Epithelial cell of esophagus (primary cell): ENCODE measurements around the gene RTL10.
A peak's percentile ranks its signal among the peaks of the same experiment; 100 is the strongest.

Experiments used
- DNase-seq: peaks from one replicate; pipeline ENCODE4 v3.0.0; 2010; ENCODE audit warnings: low read depth
- H3K4me3 ChIP-seq: 2 replicates; pipeline ENCODE4 v1.5.1; 2011; ENCODE audit warnings: mild to moderate bottlenecking, low read length, control low read depth
- TF ChIP-seq, protein P1 (sequence below): IDR thresholded peaks from 2 replicates; pipeline ENCODE4 v1.5.1; 2011; ENCODE audit warnings: low read depth, mild to moderate bottlenecking, low read length, control low read depth, inconsistent platforms; ENCODE audit not compliant: insufficient read depth; ENCODE audit errors: missing control alignments

The RTL10 gene

GRCh38 chr22:19869497-19870152, 15.0 kb upstream of the RTL10 start:
- no peak for DNase-seq
- TF ChIP-seq, protein P1, sequence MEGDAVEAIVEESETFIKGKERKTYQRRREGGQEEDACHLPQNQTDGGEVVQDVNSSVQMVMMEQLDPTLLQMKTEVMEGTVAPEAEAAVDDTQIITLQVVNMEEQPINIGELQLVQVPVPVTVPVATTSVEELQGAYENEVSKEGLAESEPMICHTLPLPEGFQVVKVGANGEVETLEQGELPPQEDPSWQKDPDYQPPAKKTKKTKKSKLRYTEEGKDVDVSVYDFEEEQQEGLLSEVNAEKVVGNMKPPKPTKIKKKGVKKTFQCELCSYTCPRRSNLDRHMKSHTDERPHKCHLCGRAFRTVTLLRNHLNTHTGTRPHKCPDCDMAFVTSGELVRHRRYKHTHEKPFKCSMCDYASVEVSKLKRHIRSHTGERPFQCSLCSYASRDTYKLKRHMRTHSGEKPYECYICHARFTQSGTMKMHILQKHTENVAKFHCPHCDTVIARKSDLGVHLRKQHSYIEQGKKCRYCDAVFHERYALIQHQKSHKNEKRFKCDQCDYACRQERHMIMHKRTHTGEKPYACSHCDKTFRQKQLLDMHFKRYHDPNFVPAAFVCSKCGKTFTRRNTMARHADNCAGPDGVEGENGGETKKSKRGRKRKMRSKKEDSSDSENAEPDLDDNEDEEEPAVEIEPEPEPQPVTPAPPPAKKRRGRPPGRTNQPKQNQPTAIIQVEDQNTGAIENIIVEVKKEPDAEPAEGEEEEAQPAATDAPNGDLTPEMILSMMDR, result peak; percentile 2
- no peak overlapping the region for H3K4me3 ChIP-seq

- no peak overlapping the region for H3K4me3 ChIP-seq
- TF ChIP-seq, protein P1, result no peak
- DNase-seq, result peak; percentile 81
Observed at GRCh38 chr22:19868773-19869471, 14.2 kb upstream of the RTL10 start.

DNA sequence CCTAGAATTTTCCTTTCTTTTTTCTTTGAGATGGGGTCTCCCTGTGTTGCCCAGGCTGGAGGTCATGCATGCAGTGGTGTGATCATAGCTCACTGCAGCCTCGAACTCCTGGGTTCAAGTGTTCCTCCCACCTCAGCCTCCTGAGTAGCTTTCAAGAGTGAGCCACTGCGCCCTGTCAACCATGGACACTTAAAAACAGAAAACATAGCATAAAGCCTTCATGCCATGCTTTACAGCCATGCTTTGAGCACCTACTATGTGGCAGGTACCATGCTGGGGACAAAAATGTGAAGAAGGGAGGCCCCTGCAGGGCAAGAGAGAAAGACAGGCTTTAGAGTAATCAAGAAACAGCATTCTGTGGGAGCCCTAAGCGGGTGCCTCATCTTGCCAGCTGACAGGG, 13.7 kb upstream of the RTL10 start:
- no peak overlapping the region for H3K4me3 ChIP-seq
- DNase-seq, result no peak
- TF ChIP-seq, protein P1, result peak; percentile 16

DNA sequence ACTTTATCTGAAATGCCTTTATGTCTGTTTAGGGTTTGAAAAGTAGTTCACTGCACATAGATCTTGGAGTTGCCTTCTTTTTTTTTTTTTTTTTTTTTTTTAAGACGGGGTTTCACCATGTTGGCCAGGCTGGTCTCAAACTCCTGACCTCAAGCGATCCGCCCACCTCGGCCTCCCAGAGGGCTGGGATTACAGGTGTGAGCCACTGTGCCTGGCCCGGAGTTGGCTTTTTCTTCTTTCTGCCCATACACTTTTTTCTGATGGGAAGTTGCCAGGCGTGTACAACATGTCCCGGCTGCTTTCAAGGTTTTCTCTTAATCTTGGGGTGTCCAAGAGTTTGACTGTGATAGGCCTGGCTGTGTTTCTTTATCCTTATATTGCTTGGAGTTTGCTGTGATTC, 12.9 kb upstream of the RTL10 start:
- TF ChIP-seq, protein P1, result no peak
- no peak for DNase-seq

GRCh38 chr22:19866665-19867009, 12.0 kb upstream of the RTL10 start:
- DNase-seq, result no peak
- no peak overlapping the region for H3K4me3 ChIP-seq
- TF ChIP-seq, protein P1, result no peak

More for the DNA sequence above, 12.9 kb upstream of the RTL10 start:
- H3K4me3 ChIP-seq, result no peak overlapping the region

- TF ChIP-seq, protein P1, result no peak
- no peak overlapping the region for H3K4me3 ChIP-seq
- no peak for DNase-seq
Observed at GRCh38 chr22:19865141-19865829, 10.6 kb upstream of the RTL10 start.
